K562 treated with DMSO at 1 percent for 4 hours (cell line): ENCODE measurements around the gene DUSP16. TPM values are rescaled to one million over a fixed set of nuclear protein-coding genes. Genes with fewer than 3 reads are reported as not detected.

Experiments
- total RNA-seq: library from RNA; unstranded; fragments of 300-600 nt; gene quantifications from 2 replicates; pipeline ENCODE4 v1.2.3, GENCODE V29; 2022; ENCODE audit not compliant: insufficient read depth

Gene DUSP16, protein sequence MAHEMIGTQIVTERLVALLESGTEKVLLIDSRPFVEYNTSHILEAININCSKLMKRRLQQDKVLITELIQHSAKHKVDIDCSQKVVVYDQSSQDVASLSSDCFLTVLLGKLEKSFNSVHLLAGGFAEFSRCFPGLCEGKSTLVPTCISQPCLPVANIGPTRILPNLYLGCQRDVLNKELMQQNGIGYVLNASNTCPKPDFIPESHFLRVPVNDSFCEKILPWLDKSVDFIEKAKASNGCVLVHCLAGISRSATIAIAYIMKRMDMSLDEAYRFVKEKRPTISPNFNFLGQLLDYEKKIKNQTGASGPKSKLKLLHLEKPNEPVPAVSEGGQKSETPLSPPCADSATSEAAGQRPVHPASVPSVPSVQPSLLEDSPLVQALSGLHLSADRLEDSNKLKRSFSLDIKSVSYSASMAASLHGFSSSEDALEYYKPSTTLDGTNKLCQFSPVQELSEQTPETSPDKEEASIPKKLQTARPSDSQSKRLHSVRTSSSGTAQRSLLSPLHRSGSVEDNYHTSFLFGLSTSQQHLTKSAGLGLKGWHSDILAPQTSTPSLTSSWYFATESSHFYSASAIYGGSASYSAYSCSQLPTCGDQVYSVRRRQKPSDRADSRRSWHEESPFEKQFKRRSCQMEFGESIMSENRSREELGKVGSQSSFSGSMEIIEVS
- 3.5 and 4.8 TPM in 2 replicates for total RNA-seq

DNA sequence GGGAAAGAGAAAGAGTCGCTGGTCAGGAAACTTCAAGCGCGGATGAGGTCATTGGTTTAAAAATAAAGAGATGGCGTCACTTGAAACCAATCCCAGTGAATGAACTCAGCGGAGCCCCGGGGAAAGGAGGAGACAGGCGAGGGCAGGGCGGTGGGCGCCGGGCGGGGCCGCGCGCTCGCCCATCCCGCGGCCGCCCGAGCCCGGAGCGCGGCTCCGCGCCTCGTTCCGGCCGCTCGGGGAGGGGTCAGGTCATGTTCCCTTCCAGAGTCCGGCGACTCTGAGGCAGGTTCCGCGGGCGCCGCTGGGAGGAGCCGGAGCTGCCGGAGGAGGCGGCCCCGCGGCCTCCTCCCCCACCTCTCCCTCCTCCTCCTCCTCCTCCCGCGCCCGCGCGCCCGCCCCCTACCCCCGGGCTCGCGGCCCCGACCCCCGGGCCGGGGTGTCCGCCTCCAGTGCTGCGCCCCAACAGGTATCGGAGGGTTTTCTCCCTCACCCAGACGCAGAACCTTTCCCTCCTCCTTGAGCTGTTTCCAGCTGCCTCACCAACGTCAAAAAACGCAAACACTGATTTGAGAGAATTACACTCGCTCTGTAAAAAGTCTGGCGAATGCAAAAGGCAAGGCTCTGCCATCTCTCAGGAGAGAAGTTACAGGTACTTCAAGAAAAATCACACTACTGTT, at the start of gene DUSP16:
Gene DUSP16 (minus strand): TSS at position 279 of the 677 bp plus-strand sequence. CDS start 41,765 bp downstream, outside the sequence.

DNA sequence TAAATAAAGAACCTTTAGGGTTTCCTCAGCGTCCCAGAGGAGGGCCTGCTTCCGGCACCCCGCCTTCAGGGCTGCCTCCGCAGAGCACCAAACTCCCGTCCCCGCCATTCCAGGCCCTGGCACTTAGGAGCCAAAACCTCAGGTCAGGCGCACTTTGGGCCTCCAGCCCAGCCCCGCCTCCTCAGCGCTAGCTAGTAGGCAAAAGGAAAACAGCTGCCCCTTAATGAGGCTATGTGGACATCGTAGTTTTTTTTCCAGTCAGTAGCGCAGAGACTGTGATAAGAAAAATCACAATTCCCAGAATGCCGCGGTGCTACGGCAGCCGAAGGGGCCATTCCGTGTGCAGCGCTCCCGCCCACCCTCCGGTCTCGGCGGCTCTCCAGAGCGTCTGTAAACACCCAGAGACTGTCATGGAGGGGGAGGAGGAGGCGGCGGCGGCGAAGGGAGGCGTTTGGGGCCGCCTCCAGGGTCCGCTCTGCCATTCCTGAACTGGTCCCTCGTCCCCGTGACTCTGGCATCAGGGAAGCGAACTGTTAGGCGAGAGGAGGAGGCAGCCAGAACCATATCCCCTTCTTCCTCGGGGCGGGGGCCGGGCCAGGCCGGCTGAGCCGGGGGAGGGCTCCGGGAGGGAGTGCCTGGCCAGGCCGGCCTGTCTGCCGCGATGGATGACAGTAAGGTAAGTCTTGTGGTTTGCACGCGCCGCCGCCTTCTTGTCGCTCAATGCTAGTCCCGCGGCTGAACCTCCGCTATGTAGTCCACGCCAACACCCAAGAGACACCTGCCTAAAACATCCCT, 49.0 kb upstream of the DUSP16 start, which contains the start of gene CREBL2:
Gene CREBL2 (plus strand): TSS at position 365 of the 795 bp plus-strand sequence. CDS start 297 bp downstream, at position 662.

Other genes with a start within 250 kb of the DUSP16 start
- gene MANSC1, start 212.6 kb downstream of the DUSP16 start, total RNA-seq: 3.6 and 6.5 TPM in 2 replicates
- 2.0 and 3.2 TPM in 2 replicates for gene BORCS5, start 205.8 kb downstream of the DUSP16 start, total RNA-seq
- gene CREBL2, start 49.0 kb upstream of the DUSP16 start, total RNA-seq: 6.8 and 7.5 TPM in 2 replicates
- 0.99 TPM in 1 of 2 replicates, not detected in the other for gene GPR19, start 133.3 kb upstream of the DUSP16 start, total RNA-seq
- gene CDKN1B, start 154.5 kb upstream of the DUSP16 start, total RNA-seq: 26.6 and 29.9 TPM in 2 replicates
- gene APOLD1, start 222.8 kb upstream of the DUSP16 start, total RNA-seq: 1.1 and 1.5 TPM in 2 replicates